ENCODE measurements around the gene HS1BP3. TPM values are rescaled to one million over a fixed set of nuclear protein-coding genes. Genes with fewer than 3 reads are reported as not detected.
A peak's percentile ranks its signal among the peaks of the same experiment; 100 is the strongest.

The HS1BP3 gene
- total and polyA plus RNA-seq, 2 of the 13 experiments (the other 11 are each of a cell fraction or from before 2014, with no cell fraction given): 15.2 to 22.0 TPM

- TF ChIP-seq ZHX2 (IDR thresholded peaks at IDR 0.05; ENCODE audit: low read depth) (0 out of 2 replicates have a peak, but pooled peaks have one; percentile 53), ZHX2 (CRISPR knock-in tag; IDR thresholded peaks at IDR 0.05; ENCODE audit: borderline replicate concordance) (no peak), CREB1 (IDR thresholded peaks at IDR 0.05) (peak; percentile 80), CREB1 (CRISPR knock-in tag; IDR thresholded peaks at IDR 0.05) (no peak), MNT (IDR thresholded peaks at IDR 0.05) (no peak; the same call in 1 of the 2 replicates), CBX2 (IDR thresholded peaks at IDR 0.05; ENCODE audit: low read depth, low read length) (no peak), CBX2 (CRISPR knock-in tag; IDR thresholded peaks at IDR 0.05; ENCODE audit: low read depth) (0 out of 2 replicates have a peak, but pooled peaks have one; percentile 22), ZC3H13 (CRISPR knock-in tag; IDR thresholded peaks at IDR 0.05) (peak; percentile 96), PHF21A (CRISPR knock-in tag; IDR thresholded peaks at IDR 0.05) (peak; percentile 99), ZNF770 (CRISPR knock-in tag; IDR thresholded peaks at IDR 0.05) (peak; percentile 75), ATF6 (CRISPR knock-in tag; conservative IDR thresholded peaks at IDR 0.05) (0 out of 2 replicates have a peak, but pooled peaks have one; percentile 85), ZNF224 (CRISPR knock-in tag; IDR thresholded peaks at IDR 0.05) (0 out of 2 replicates have a peak, but pooled peaks have one; percentile 65), ZNF781 (CRISPR knock-in tag; IDR thresholded peaks at IDR 0.05; ENCODE audit: borderline replicate concordance, not compliant biosample characterization) (peak; percentile 91), SP4 (CRISPR knock-in tag; IDR thresholded peaks at IDR 0.05) (peak; percentile 65), ZNF660 (CRISPR knock-in tag; IDR thresholded peaks at IDR 0.05; ENCODE audit: borderline replicate concordance, low read depth) (0 out of 2 replicates have a peak, but pooled peaks have one; percentile 79)
Observed at GRCh38 chr2:20578895-20579825, 71.7 kb downstream of the HS1BP3 start (continued).

Data from HepG2 (cell line).